GM21381 (cell line): Measurements from ENCODE around the gene ATXN2L.
"Not testable (repeated sequence)": the region's sequence is repeated elsewhere in the genome, so short reads cannot be mapped to it uniquely, and the experiment has no call there.

ENCODE experiments used
- ATAC-seq: cut with Tn5 transposase; IDR thresholded peaks from one replicate; pipeline ENCODE4 v1.9.1; 2021; ENCODE audit warnings: mild to moderate bottlenecking, moderate library complexity; ENCODE audit not compliant: unreplicated experiment

The ATXN2L gene

GRCh38 chr16:28822520-28823290, at the start of gene ATXN2L:
Gene ATXN2L (plus strand): TSS chr16:28822999. CDS start chr16:28823260, 261 bp downstream.
- peak; percentile 49 for ATAC-seq

- ATAC-seq, result not testable (repeated sequence)
Measured at GRCh38 chr16:28781697-28782096, 41.1 kb upstream of the ATXN2L start.

- not testable (repeated sequence) for ATAC-seq
Measured at GRCh38 chr16:28782357-28782756, 40.4 kb upstream of the ATXN2L start.

- peak; percentile 78 for ATAC-seq
Measured at GRCh38 chr16:28802235-28803019, 20.4 kb upstream of the ATXN2L start.

GRCh38 chr16:28807445-28808120, 15.2 kb upstream of the ATXN2L start:
- ATAC-seq, result not testable (repeated sequence)

- ATAC-seq, result no peak
Measured at GRCh38 chr16:28820016-28820415, 2.8 kb upstream of the ATXN2L start.

- not testable (repeated sequence) for ATAC-seq
Measured at GRCh38 chr16:28820546-28820945, 2.3 kb upstream of the ATXN2L start.

GRCh38 chr16:28821874-28822519, 802 bp upstream of the ATXN2L start:
- ATAC-seq, result no peak

GRCh38 chr16:28823291-28823872, 583 bp downstream of the ATXN2L start:
- peak; percentile 2 for ATAC-seq

GRCh38 chr16:28823873-28824716, 1.3 kb downstream of the ATXN2L start:
- peak; percentile 56 for ATAC-seq

GRCh38 chr16:28824717-28824973, 1.8 kb downstream of the ATXN2L start:
- no peak for ATAC-seq

- no peak for ATAC-seq
Measured at GRCh38 chr16:28826141-28826540, 3.3 kb downstream of the ATXN2L start.

- no peak for ATAC-seq
Measured at GRCh38 chr16:28829747-28830146, 6.9 kb downstream of the ATXN2L start.

- ATAC-seq, result no peak
Measured at GRCh38 chr16:28830531-28830930, 7.7 kb downstream of the ATXN2L start.

GRCh38 chr16:28834349-28834748, 11.6 kb downstream of the ATXN2L start:
- ATAC-seq, result no peak

GRCh38 chr16:28834873-28835863, 12.4 kb downstream of the ATXN2L start:
- no peak for ATAC-seq

GRCh38 chr16:28835864-28836760, 13.3 kb downstream of the ATXN2L start:
- no peak for ATAC-seq

GRCh38 chr16:28836761-28837064, 13.9 kb downstream of the ATXN2L start:
- ATAC-seq, result no peak
